ENCODE results near the gene ZNF579. TPM values are rescaled to one million over a fixed set of nuclear protein-coding genes. Genes with fewer than 3 reads are reported as not detected.
A peak's percentile ranks its signal among the peaks of the same experiment; 100 is the strongest.

ZNF579 gene
- total and polyA plus RNA-seq, 2 of the 8 experiments (the other 6 are each of a cell fraction or from before 2014, with no cell fraction given) = 10.0 to 18.9 TPM

DNA sequence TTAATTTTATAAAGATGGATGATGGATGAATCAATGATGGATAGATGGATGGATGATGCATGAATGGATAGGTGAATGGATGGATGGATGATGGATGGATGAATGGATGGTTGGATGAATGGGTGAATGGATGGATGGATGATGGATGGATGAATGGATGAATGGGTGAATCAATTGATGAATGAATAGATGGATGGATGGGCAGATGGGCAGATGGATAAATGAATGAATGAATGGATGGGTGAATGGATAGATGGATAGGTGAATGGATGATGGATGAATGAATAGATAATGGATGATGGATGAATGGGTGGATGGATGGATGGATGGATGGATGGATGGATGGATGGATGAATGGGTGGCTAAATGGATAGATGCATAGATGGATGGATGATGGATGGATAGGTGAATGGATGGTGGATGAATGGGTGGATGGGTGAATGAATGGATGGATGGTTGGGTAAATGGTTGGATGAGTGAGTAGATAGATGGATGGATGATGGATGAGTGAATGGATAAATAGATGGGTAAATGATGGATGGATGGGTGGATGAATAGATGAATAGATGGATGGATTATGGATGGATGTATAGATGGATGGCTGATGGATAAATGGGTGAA, 12.8 kb downstream of the ZNF579 start:
- H3K79me2 ChIP-seq (ENCODE audit: control insufficient read depth in 1 of 2, insufficient read depth in 2 of 2, low read length in 2 of 2) = no peaks in the 10 kb centered on the region
- DNase-seq (ENCODE audit: low read depth in 1 of 2, low spot score in 2 of 2) (no peak), FAIRE-seq (no peak)
- ChIA-PET POLR2A (ENCODE audit: partially characterized antibody) (interaction anchor here (0.8 kb wide), 1 partner anchor 18 kb away, joined by 3 read pairs; no protein-coding TSS in a partner anchor), CTCF (ENCODE audit: partially characterized antibody) (no interaction called here)
- no peak overlapping the region for H3K4me2 ChIP-seq (ENCODE audit: insufficient read depth in 1 of 2, low read depth in 2 of 2, low read length in 2 of 2)
- H2BK120ac ChIP-seq (replicated peaks; ENCODE audit: low read depth, low read length) = no peak overlapping the region
- no peak overlapping the region for H4K8ac ChIP-seq (ENCODE audit: extremely low read depth, insufficient read depth, low read length)
- H3K9me3 ChIP-seq (ENCODE audit: insufficient read depth in 2 of 2, low read depth in 1 of 2, low read length in 1 of 2) = no peaks in the 10 kb centered on the region
- H2BK15ac ChIP-seq (ENCODE audit: low read length) = no peak overlapping the region
- H4K20me1 ChIP-seq (replicated peaks in 1 of 2; ENCODE audit: control insufficient read depth in 1 of 2, insufficient read depth in 2 of 2, low read length in 2 of 2) = peaks cover 0 to 4% of the 10 kb centered on the region in 2 experiments
- no peak overlapping the region for H2AFZ ChIP-seq (ENCODE audit: low read length)
- no peak overlapping the region for H4K5ac ChIP-seq (ENCODE audit: insufficient read length, low read depth, low read length)
- H3K56ac ChIP-seq (replicated peaks; ENCODE audit: insufficient read length, low read depth, low read length) = peak overlapping the region; percentile 83
- H4K91ac ChIP-seq (replicated peaks; ENCODE audit: insufficient read length, low read length) = no peak overlapping the region
- H2BK20ac ChIP-seq (ENCODE audit: low read length) = no peak overlapping the region
- no peaks in the 10 kb centered on the region for H3K36me3 ChIP-seq (ENCODE audit: control insufficient read depth in 2 of 4, insufficient read depth in 4 of 4, low read length in 3 of 4)
- no peak overlapping the region for H2BK12ac ChIP-seq (ENCODE audit: low read depth, low read length)
- no peak overlapping the region for H3K18ac ChIP-seq (ENCODE audit: extremely low read depth, low read length)
- no peak overlapping the region for H3K23ac ChIP-seq (ENCODE audit: insufficient read length)
- no peak overlapping the region for H2BK5ac ChIP-seq (ENCODE audit: low read depth, low read length)
- no peak overlapping the region for H2AK5ac ChIP-seq (ENCODE audit: low read depth, low read length)
- H3K27ac ChIP-seq (ENCODE audit: low read depth, low read length) = no peak overlapping the region
- H3K27me3 ChIP-seq (replicated peaks in 1 of 4; ENCODE audit: control insufficient read depth in 3 of 4, extremely low read depth in 1 of 4, insufficient read depth in 3 of 4, low read length in 3 of 4) = no peaks in the 10 kb centered on the region
- TF ChIP-seq YY1 (IDR thresholded peaks at IDR 0.05; ENCODE audit: low read depth, low read length) = no peak
- no peak for TF ChIP-seq SIRT6 (IDR thresholded peaks at IDR 0.05; ENCODE audit: low read length)
- TF ChIP-seq RAD21 (IDR thresholded peaks at IDR 0.05 in 1 of 2, conservative IDR thresholded peaks at IDR 0.05 in 1 of 2; ENCODE audit: low read depth in 2 of 2, low read length in 2 of 2) = no peak
- TF ChIP-seq, protein P1, sequence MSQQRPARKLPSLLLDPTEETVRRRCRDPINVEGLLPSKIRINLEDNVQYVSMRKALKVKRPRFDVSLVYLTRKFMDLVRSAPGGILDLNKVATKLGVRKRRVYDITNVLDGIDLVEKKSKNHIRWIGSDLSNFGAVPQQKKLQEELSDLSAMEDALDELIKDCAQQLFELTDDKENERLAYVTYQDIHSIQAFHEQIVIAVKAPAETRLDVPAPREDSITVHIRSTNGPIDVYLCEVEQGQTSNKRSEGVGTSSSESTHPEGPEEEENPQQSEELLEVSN (IDR thresholded peaks at IDR 0.05) = no peak
- TF ChIP-seq, protein P2, sequence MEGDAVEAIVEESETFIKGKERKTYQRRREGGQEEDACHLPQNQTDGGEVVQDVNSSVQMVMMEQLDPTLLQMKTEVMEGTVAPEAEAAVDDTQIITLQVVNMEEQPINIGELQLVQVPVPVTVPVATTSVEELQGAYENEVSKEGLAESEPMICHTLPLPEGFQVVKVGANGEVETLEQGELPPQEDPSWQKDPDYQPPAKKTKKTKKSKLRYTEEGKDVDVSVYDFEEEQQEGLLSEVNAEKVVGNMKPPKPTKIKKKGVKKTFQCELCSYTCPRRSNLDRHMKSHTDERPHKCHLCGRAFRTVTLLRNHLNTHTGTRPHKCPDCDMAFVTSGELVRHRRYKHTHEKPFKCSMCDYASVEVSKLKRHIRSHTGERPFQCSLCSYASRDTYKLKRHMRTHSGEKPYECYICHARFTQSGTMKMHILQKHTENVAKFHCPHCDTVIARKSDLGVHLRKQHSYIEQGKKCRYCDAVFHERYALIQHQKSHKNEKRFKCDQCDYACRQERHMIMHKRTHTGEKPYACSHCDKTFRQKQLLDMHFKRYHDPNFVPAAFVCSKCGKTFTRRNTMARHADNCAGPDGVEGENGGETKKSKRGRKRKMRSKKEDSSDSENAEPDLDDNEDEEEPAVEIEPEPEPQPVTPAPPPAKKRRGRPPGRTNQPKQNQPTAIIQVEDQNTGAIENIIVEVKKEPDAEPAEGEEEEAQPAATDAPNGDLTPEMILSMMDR (IDR thresholded peaks at IDR 0.05; ENCODE audit: control extremely low read depth in 1 of 3, insufficient read depth in 1 of 3, low read depth in 1 of 3, low read length in 3 of 3) = no peak
- H3K23me2 ChIP-seq (ENCODE audit: low read depth, low read length) = peaks cover 8% of the 10 kb centered on the region; the same call in 1 of the 2 replicates
- H3K4me3 ChIP-seq (ENCODE audit: extremely low read depth in 1 of 4, insufficient read depth in 2 of 4, low read depth in 3 of 4, low read length in 4 of 4) = no peak overlapping the region
- H3K14ac ChIP-seq (ENCODE audit: insufficient read length) = no peak overlapping the region
- no peaks in the 10 kb centered on the region for H3K4me1 ChIP-seq (replicated peaks in 1 of 4; ENCODE audit: control insufficient read depth in 3 of 4, insufficient read depth in 4 of 4, low read length in 3 of 4)
- H3K4ac ChIP-seq (replicated peaks; ENCODE audit: insufficient read length, low read depth, low read length) = no peak overlapping the region
- H3K9ac ChIP-seq (replicated peaks in 1 of 4; ENCODE audit: extremely low read depth in 1 of 4, low read depth in 3 of 4, low read length in 3 of 4) = no peak overlapping the region
- no peaks in the 10 kb centered on the region for H3K79me1 ChIP-seq (ENCODE audit: low read depth, low read length)

All from H1 (cell line).